K562 (cell line): ENCODE results near the gene IKZF3. TPM values are rescaled to one million over a fixed set of nuclear protein-coding genes. Genes with fewer than 3 reads are reported as not detected.
A peak's percentile ranks its signal among the peaks of the same experiment; 100 is the strongest.

Experiments
- ATAC-seq: fragments of 200-7000 bp; cut with Tn5 transposase; 3 replicates; pipeline ENCODE4 v1.9.1; 2020; ENCODE audit warnings: moderate library complexity
- BruUV-seq: library from RNA; stranded (reverse); fragments of 400-500 nt; replicated peaks from 2 replicates; lab custom pipeline; 2021; lab: Mats Ljungman, UMichigan
- CTCF ChIA-PET: fragments of 300-600 bp; formaldehyde crosslinking; extraction: SDS; loops from one replicate; lab custom pipeline; 2021; ENCODE audit warnings: low intra/inter-chr PET ratio; lab: Yijun Ruan, JAX
- POLR2A ChIA-PET: fragments of 300-600, 350-650 bp; sonication (Branson Sonifier 250); formaldehyde crosslinking; extraction: SDS; loops from one replicate; lab custom pipeline; 2021; ENCODE audit warnings: antibody characterized with exemption, inconsistent platforms; lab: Yijun Ruan, JAX
- DNase-seq, 4 experiments: peaks; one replicate each; pipeline versions ENCODE4 v3.0.0 to v3.0.0-alpha.2; 2011 to 2018; ENCODE audit warnings: low spot score in 3 of 4, mixed read lengths in 3 of 4; ENCODE audit errors: extremely low read depth in 1 of 4
- FAIRE-seq: peaks from 2 replicates; lab custom pipeline; 2011; peaks lifted over from hg19 to GRCh38; lab: Jason Lieb, UNC
- H2AFZ ChIP-seq: 2 replicates; pipeline ENCODE4 v1.6.0; 2011; ENCODE audit warnings: low read depth, low read length, control low read depth, inconsistent platforms
- H3K27ac ChIP-seq: fragments of 200-600 bp; 3 replicates; pipeline ENCODE4 v1.8.0; 2011; ENCODE audit warnings: low read depth, mild to moderate bottlenecking, control low read depth, inconsistent platforms, low read length, moderate library complexity, mixed read lengths; ENCODE audit errors: extremely low read depth
- H3K27me3 ChIP-seq, 2 experiments: fragments of 300-600 bp in 1 of 2; 2 replicates in 1 of 2; 3 replicates in 1 of 2; pipeline versions ENCODE4 v1.6.0 to v1.8.0; 2011; ENCODE audit warnings: inconsistent platforms in 2 of 2, low read length in 2 of 2, mild to moderate bottlenecking in 1 of 2, mixed read lengths in 1 of 2, moderate library complexity in 1 of 2; ENCODE audit not compliant: control insufficient read depth in 2 of 2, insufficient read depth in 2 of 2
- H3K36me3 ChIP-seq: fragments of 300-600 bp; 3 replicates; pipeline ENCODE4 v1.8.0; 2011; ENCODE audit warnings: mild to moderate bottlenecking, low read length, inconsistent platforms; ENCODE audit not compliant: control insufficient read depth, insufficient read depth
- H3K4me1 ChIP-seq, 2 experiments: fragments of 200-600 bp in 1 of 2; replicated peaks in 1 of 2; 2 replicates in 1 of 2; 3 replicates in 1 of 2; pipeline versions ENCODE4 v1.5.1 to v1.8.0; 2011; ENCODE audit warnings: inconsistent platforms in 2 of 2, low read length in 2 of 2, mild to moderate bottlenecking in 1 of 2, mixed read lengths in 1 of 2, moderate library complexity in 1 of 2; ENCODE audit not compliant: control insufficient read depth in 2 of 2, insufficient read depth in 2 of 2
- H3K4me2 ChIP-seq: 2 replicates; pipeline ENCODE4 v1.6.1; 2011; ENCODE audit warnings: low read length, control low read depth, inconsistent platforms, mixed read lengths; ENCODE audit not compliant: insufficient read depth
- H3K4me3 ChIP-seq: fragments of 200-600 bp; sonication (generic), shearing (Covaris generic); 2 replicates; pipeline ENCODE4 v1.5.1; 2016; ENCODE audit warnings: control low read depth, inconsistent platforms
- H3K79me2 ChIP-seq: fragments of 200-600 bp; 3 replicates; pipeline ENCODE4 v1.8.0; 2011; ENCODE audit warnings: low read length, inconsistent platforms; ENCODE audit not compliant: control insufficient read depth, insufficient read depth
- H3K9ac ChIP-seq, 2 experiments: 2 replicates each; pipeline versions ENCODE4 v1.6.0 to v1.6.1; 2011; ENCODE audit warnings: low read depth in 2 of 2, low read length in 2 of 2, control low read depth in 1 of 2, inconsistent platforms in 1 of 2, mild to moderate bottlenecking in 1 of 2, mixed read lengths in 1 of 2; ENCODE audit not compliant: insufficient read depth in 1 of 2
- H3K9me1 ChIP-seq: one replicate; pipeline ENCODE4 v1.6.0; 2011; ENCODE audit warnings: inconsistent platforms, mild to moderate bottlenecking, low read length, moderate library complexity; ENCODE audit not compliant: control insufficient read depth, insufficient read depth
- H3K9me3 ChIP-seq: replicated peaks from 2 replicates; pipeline ENCODE4 v1.5.1; 2011; ENCODE audit warnings: low read depth, low read length, inconsistent platforms; ENCODE audit not compliant: control insufficient read depth, insufficient read depth
- H4K20me1 ChIP-seq: replicated peaks from 2 replicates; pipeline ENCODE4 v1.6.1; 2011; ENCODE audit warnings: low read length, inconsistent platforms, mixed read lengths; ENCODE audit not compliant: control insufficient read depth, insufficient read depth
- RBM25 ChIP-seq: fragments of 200-400 bp; formaldehyde crosslinking; IDR thresholded peaks from 2 replicates; pipeline ENCODE4 v1.6.1; 2018; ENCODE audit warnings: low read length, low read depth, moderate library complexity; ENCODE audit not compliant: severe bottlenecking
- SLC30A9 ChIP-seq: fragments of 250-450 bp; sonication (Bioruptor Pico); IDR thresholded peaks from 2 replicates; pipeline ENCODE4 v1.8.0; 2022; ENCODE audit warnings: mild to moderate bottlenecking, moderate library complexity
- TFE3 ChIP-seq: fragments of 450-650 bp; formaldehyde crosslinking; IDR thresholded peaks from 2 replicates; pipeline ENCODE4 v1.4.0; 2020; ENCODE audit warnings: mild to moderate bottlenecking, mixed read lengths
- WGBS: fragments of 100-300 bp; shearing (Covaris generic); methylation state at CpG from one replicate; pipeline ENCODE4 v1.1.6; 2016; ENCODE audit warnings: low coverage, mixed read lengths; ENCODE audit not compliant: insufficient coverage; ENCODE audit errors: missing lambda C conversion rate; 5-methylcytosine and 5-hydroxymethylcytosine counted together
- in situ Hi-C: fragments of 300-500 bp; cut with MboI; formaldehyde crosslinking; loops from 4 replicates; pipeline ENCODE4 v1.15.0; 2018; ENCODE audit warnings: inconsistent platforms, mixed read lengths
- intact Hi-C: fragments of 100-400 bp; cut with micrococcal nuclease; formaldehyde crosslinking; loops from 2 replicates; pipeline ENCODE4 v1.14.2; 2022
- polyA plus RNA-seq, 8 experiments: library from polyadenylated mRNA; depleted of rRNA in 4 of 8; stranded (reverse) in 5 of 8; unstranded in 3 of 8; fragments of >200 nt; fragmentation: Nextera tagmentation in 2 of 8; fragmentation: Illumina TruSeq in 1 of 8; extraction: Ambion mirVana in 2 of 8; extraction: Trizol in 1 of 8; gene quantifications; 2 replicates each; pipeline versions ENCODE4 v1.2.1 to v1.2.3, GENCODE V29; 2011 to 2014; ENCODE audit warnings: inconsistent platforms in 1 of 8, missing spikeins in 1 of 8
- total RNA-seq, 7 experiments: library from RNA; depleted of rRNA in 6 of 7; stranded (reverse); fragments of >200 nt in 6 of 7; fragmentation: Illumina TruSeq in 2 of 7; extraction: Trizol in 2 of 7; gene quantifications; 2 replicates each; pipeline versions ENCODE4 v1.2.1 to v1.2.3, GENCODE V29; 2011 to 2021; ENCODE audit warnings: low replicate concordance in 1 of 7

IKZF3 gene
- total and polyA plus RNA-seq, 9 of the 15 experiments (the other 6 are each of a cell fraction or from before 2014, with no cell fraction given): 0.06 to 1.6 (median 0.62) TPM

DNA sequence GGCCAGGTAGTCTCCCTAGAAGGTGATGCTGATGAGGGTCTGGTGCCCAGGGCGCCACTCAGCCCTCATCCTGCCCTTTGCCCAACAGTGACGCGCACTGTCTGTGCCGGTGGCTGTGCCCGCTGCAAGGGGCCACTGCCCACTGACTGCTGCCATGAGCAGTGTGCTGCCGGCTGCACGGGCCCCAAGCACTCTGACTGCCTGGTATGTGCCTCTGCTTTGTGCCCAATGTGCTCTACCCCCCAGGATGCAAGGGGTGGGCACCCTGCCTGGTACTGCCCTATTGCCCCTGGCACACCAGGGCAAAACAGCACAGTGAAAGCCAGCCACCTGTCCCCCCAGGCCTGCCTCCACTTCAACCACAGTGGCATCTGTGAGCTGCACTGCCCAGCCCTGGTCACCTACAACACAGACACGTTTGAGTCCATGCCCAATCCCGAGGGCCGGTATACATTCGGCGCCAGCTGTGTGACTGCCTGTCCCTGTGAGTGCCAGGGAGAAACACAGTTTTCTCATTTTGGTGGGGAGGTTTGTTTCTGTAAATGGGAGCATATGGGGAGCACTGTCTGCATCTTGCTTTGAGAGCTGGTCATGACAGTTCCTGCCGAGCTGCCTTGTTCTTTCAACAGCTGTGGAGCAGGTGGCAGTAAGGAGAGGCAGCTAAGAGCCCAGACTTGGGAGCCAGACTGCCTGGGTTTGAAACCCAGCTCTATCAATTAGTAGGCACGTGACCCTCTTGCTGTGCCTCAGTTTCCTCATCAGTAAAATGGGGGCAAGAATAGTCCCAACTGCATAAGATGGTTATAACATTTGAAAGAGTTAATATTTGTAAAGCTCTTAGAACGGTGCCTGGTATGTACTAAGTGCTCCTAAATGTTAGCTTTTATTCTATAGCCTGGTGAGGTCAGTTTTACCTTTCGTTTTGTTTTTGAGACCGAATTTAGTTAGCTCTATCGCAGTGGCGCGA is 153.8 kb downstream of the IKZF3 start:
- Histone ChIP-seq H3K27me3 (0 out of 5 replicates have a peak, but pooled peaks cover 0 to 5% of the 10 kb centered on the region in 2 experiments), H3K9ac (0 out of 4 replicates have a peak overlapping the region, but pooled peaks of 1 of the 2 experiments have one; percentile 59), H3K9me3 (no peaks in the 10 kb centered on the region), H3K9me1 (no peaks in the 10 kb centered on the region), H3K4me1 (peaks cover 0 to 20% of the 10 kb centered on the region in 2 experiments; a peak in 2 of 5 replicates), H3K36me3 (no peaks in the 10 kb centered on the region)
- DNase-seq (no peak), ATAC-seq (no peak)
- no TSS peak for BruUV-seq
- TF ChIP-seq TFE3 (CRISPR knock-in tag) (peak; percentile 37; the same call in 1 of the 2 replicates), RBM25 (peak; percentile 64), SLC30A9 (CRISPR knock-in tag) (no peak)
- TF ChIP-seq, all 486 proteins: peak for 2
- CTCF ChIA-PET: no interaction called here
- no peaks in the 10 kb centered on the region; the same call in 1 of the 2 replicates for H4K20me1 ChIP-seq
- FAIRE-seq: no peak
- H3K27ac ChIP-seq: no peak overlapping the region
- H3K4me2 ChIP-seq: no peak overlapping the region
- POLR2A ChIA-PET: interaction anchor here (1.0 to 1.2 kb wide), 3 partner anchors 10 to 14 kb away, joined by 4 to 5 read pairs (median 5); no protein-coding TSS in a partner anchor
- in situ Hi-C loops: no loop called here
- no peak overlapping the region for H2AFZ ChIP-seq
- intact Hi-C loops: no loop called here
- no peaks in the 10 kb centered on the region for H3K79me2 ChIP-seq
- WGBS: 54% methylated on average over 17 of the region's 20 CpGs
- no peak overlapping the region for H3K4me3 ChIP-seq
